Stimulated activated CD8-positive, alpha-beta memory T cell treated with anti-CD3 and anti-CD28 coated beads, Interleukin-7, amount 100 ng/mL, for 48 hours (primary cell): ENCODE measurements around the gene AMFR.

Experiments used
- DNase-seq, 2 donors: peaks; one replicate each; pipeline ENCODE4 v3.0.0-alpha.2; 2020; ENCODE audit warnings: low read depth in 1 of 2; ENCODE audit errors: extremely low read depth in 1 of 2

The AMFR gene

DNA sequence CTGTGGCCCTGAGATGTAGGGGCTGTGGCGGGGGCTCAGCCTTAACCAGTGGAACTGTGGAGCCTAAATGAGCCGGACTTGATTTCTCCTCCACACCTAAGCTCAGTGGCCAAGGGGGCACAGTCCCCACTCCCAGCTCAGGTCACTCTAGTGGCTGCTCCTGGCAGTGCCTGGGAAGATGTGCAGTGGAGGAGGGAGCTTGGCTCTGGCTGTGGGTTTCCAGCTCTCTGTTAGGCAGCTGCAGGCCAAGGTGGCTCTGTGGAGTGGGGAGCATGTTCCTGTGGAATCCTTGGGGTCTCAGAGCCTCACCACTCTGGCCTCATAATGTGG is 76.3 kb downstream of the AMFR start:
- DNase-seq, result no peak

DNA sequence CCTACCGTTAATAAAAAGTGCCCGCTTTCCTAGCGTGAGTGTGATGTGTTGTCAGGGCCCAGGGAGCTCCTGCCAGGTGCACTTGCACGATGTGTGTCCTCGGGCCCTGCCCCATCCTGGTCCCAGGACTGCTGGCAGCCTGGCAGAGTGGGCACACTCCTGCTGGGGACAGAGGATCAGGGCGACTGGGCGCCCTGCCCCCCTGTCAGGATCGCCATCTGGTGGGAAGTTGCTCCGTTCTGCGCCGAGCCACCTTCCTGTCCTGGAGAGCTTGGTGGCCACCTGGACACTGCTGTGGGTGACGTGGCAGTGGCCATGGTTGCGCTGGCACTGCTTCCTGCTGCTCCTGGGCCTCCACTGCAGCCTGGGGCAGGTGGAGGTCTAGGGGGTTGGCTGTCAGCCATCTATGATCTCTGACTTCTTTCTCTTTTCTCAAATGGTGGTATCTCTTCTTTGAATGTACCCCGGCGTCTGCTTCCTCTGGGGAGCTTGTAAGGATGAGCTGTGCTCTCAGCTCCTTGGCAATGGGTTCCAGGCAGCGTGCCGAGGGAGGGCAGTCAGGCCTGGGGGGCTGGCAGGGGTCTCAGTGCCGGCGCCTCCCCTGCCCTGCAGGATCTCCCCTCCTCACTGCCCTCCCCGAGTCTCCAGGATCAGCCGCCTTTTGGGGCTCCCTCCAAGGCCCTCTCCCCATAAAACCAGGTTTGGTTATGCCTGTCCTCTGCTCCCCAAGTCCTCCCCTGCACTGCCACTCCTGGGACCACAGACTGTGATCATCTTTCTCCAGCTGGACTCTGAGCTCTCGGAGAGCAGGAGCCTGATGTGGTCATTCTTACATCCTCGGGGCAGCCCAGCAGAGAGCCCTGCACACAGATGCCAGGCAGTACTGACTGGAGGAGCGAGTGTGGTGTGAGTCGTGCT is 76.9 kb downstream of the AMFR start:
- DNase-seq, result no peak

DNA sequence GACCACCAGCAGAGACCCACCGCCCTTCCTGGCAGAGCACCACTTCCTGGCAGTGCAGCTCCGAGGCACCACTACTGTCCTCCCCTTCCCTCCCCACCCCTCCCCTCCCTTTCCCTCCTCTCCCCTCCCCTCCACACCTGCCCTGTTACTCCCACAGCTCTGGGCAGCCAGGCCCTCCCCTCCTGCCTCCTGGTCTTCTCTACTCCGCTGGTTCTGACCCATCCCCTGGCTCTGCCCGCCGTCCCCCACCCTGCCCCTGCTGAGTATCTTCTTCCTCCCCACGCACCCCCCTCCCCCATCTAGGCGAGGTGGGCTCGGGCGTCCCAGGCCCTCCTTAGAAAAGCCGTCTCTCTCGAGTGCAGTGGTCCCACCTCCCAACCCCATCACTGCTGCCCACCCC is 77.7 kb downstream of the AMFR start:
- DNase-seq, result no peak

DNA sequence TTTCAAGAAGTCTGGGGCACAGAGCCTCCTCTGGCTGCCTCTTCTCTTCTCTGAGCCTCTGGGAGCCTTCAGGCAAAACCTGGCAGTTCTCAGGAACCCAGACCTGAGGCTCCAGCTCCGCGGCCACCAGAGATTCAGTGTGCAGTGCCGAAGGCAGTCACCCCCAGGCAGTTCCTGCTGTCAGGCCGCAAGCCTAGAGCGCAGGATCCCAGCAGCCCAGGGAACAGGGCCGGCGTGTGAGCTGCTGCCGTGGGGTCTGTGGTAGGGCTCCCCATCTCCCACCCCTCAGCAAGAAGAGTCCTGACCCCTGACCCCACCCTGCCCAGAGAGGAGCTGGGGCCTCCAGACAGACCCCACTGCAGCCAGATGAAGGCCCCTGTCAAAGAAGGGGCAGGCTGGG is 78.2 kb downstream of the AMFR start:
- DNase-seq, result no peak

DNA sequence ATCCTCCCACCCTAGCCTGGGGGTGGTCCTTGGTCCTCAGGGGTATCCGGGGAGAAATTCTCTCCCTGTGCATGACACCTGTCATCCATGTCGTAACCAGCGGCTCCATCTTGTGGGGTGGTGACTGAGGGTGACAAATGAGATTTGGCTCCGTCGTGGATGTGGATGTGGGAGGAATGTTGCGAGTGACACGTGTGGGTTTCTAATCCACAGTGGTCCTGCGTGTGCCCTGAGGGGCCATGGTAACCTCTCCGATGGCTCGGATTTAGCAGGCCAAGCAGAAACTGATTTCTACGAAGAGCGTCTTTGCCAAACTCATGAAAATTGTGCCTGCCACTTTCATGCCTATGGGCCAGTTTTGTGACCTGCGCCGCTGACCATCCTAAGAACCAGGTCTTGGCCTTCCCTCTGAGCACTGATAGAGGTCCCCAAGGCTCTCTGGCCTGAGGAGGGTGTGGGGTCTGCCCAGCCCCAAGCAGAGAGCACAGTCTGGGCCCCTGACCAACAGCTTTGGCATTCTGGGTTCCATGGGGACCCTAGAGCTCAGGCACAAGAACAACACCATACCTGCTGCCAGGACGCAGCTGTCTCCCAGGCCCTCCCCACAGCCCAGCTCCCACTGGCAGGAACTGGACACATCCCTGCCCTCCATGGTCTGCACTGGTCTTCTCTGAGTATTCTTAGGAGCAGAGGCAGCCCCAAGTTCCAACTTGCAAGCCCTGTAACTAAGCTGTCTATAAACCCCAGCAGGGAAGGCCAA is 79.0 kb downstream of the AMFR start:
- DNase-seq, result no peak

DNA sequence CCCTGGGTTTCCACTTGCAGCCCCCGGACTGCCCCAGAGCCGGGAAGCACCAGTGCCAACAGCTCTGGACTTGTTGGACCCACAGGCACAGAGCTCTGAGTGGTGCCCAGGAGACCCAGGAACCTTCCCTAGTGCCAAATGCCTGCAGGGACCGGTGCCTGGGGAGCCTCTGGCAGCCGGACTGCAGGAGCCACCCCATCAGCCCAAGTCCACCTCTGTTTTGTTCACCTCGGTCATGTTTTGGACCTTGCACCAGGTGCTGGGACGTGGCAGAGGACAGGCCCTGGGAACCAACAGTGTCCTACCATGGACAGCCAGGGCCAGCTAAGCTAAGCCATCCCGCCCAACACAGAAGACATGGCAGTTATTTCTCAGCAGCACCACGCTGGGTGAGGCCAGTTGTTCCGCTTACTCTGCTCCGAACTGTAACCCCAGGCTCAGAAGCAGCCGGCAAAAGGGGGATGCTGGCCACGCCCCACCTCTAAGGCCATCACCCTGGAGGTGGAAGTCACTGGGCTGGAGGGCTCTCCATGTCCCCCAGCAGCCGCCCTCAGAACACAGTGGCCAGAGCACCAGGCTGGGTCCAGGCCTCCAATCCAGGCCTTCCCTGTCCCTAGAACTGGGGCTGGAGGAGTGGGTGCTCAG is 79.8 kb downstream of the AMFR start:
- DNase-seq, result no peak

DNA sequence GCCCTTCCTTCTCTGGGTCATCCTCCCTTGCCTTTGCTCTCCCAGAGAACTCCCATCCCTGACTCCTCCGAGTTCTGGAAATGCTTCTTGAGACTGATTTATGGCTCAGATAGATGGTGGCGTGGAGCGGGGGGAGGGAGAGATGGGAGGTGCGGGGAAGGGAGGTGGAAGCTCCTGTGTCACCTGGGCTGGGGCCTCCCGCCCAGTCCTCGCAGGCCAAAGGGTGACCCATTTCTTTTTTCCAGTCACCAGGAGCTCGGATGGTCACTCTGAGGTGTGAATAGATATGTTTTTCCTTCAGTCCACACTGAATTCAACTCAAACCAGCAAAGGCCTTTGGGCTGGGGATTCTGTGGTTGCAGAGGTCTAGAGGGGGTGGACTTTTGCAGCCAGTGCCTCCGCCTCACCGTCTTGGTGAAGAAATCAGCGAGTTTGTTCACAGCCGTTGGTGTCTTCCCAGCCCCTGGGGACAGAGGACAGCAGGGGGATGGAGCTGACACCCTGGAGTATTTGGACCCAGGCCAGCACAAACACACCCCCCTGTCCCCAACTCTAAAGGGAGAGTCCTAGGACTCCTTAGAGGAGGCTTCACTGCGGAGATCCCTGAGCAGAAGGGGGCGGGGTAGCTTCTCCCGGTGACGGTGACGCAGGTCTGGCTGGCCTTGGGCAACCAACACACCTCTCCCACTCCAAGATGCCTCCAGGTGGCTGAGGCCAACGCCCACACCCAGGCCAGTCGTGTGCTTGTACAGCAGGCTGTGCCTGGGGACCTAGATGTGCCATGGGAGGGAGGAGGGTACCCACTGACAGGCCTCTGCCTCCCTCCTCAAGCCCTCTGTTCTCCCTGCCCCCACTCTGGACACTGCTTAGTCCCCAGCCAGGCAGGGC is 80.6 kb downstream of the AMFR start:
- no peak for DNase-seq

DNA sequence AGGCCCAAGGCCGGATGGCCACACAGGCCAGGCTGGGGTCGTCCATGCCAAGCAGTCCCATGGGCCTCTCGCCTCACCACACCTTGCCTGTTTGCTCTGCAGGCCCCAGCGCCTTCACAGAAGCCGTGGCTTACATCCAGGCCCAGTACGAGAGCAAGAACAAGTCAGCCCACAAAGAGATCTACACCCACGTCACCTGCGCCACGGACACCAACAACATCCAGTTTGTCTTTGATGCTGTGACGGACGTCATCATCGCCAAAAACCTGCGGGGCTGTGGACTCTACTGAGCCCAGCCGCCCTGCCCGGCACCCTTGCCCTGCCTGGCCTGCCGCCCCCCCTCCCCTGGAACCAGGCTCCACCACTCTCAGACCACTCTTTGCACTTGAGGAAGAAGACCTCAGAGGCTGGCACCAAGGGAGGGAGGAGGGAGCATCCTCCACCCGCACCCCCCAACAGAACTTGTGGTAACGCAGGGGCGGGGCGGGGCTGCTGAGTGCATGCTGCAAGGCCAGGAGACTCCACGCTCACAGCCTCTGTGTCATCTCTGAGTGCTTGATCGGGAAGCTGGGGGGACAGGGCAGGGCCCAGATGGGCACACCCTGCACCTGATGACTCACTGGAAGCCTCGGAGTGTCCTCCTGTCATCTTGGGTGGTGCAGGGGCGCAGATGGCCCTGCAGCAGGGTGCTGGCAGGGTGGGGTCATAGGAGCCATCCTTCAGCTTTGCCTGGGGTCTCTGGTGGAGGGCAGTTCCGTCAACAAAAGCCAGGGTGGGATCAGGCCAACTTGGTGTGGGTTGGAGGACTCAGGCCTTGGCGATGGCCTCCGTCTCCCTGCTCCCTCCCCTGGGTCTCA is 81.5 kb downstream of the AMFR start:
- DNase-seq, result no peak

DNA sequence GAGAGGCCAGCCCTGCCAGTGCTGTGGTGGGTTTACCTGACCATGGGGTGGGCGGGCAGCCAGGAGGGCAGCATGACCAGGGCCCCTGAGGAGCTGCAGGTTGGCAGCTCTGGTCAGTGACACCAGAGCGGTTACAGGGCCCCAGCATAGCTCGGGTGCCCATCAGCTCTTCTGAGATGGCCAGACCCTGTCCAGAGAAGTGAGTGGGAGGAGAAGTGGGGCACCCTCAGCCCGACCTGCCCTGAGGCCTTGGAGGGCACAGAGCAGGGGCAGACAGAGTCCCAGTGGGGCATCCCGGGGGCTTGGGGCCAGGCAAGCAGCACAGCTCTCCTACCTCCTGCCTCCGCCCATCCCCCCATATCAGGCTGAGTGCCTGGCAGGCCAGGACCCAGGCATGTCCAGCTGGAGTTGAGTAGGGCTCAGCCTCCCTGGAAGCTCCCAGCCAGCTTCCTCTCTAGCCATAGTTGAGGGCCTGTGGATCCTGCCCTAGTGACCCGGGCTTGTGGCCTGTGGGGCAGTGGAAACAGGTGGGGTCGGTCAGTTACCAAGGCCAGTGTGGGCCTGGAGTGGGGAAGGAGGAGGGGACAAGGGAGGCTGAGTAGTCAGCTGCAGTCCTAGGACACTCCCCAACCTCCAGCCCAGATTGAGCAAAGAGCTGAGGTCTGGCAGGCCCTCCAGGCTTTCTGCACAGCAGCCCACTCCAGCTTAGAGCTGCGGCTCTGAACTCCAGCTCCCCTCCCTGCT is 83.5 kb downstream of the AMFR start:
- no peak for DNase-seq

DNA sequence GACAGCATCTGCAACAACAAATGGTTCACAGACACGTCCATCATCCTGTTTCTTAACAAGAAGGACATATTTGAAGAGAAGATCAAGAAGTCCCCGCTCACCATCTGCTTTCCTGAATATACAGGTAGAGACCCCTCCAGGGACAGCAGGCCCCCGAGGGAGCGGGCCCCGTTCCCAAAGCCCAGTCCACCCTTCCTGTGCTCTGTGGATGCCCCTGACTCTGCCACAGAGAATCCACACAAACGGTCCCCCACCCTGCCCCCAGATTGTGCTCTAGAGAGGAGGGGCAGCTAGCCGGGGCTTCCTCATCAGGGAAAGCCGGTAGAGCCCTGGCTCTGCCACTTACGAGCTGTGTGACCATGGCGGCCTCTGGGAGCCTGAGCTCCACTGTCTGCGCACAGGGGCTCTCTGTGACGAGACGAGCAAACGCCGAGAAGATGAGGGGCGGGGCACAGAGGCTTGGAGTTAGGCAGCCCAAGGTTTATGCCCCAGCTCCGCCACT is 84.4 kb downstream of the AMFR start:
- no peak for DNase-seq

DNA sequence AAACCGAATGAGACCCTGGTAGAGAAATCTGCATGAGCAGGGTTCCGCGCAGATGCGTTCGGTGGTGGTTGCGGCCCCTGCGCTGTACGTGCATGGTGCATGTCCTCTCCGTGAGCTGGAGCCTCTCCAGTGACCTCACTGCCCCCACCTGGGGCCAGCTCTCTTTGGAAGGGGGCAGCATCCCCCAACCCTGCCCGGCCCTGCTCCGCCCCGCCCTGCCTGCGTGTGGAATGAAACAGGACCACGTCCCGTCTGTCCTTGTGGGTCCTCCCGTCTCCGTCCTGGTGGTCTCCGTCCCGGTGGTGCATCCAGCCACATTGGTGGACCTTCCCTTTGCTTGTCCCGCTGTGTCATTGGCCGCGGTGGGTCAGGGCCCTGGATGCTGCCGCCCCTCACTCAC is 84.9 kb downstream of the AMFR start:
- DNase-seq, result no peak

DNA sequence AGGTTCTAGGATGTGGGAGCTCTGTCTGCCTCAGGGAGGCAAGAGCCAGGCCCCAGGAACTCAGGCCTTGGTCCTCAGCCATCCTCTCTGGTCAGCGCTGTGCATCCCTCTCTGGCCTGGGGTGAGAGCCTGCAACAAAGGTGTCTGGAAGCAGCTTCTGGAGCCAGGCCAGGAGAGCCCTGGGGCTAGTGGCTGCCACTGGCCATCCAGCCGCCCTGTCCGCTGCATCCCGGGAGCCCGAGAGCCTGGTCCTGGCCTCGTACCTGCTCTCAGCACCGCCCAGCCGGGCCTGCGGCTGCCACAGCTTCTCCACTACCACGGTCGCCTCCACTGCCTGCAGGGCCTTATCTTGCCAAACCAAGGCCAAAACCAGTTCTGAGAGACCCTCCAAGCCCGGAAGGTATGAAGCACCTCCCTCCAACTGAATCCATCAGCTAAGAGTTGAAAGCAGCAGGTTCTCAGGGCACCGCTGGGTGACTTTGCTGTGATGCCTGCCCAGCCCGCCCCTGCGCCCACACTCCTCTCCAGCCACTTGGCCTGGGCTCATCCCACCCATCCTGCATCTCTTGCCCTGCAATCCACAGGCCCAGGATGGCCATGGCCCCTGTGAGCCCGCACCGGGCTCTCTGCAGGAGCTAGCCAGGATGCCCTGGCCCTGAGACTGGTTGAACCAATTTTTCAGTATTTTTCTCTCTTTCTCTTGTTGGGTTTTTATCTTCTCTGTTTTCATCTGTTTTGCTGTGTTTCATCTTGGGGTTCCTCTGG is 85.7 kb downstream of the AMFR start:
- no peak for DNase-seq

DNA sequence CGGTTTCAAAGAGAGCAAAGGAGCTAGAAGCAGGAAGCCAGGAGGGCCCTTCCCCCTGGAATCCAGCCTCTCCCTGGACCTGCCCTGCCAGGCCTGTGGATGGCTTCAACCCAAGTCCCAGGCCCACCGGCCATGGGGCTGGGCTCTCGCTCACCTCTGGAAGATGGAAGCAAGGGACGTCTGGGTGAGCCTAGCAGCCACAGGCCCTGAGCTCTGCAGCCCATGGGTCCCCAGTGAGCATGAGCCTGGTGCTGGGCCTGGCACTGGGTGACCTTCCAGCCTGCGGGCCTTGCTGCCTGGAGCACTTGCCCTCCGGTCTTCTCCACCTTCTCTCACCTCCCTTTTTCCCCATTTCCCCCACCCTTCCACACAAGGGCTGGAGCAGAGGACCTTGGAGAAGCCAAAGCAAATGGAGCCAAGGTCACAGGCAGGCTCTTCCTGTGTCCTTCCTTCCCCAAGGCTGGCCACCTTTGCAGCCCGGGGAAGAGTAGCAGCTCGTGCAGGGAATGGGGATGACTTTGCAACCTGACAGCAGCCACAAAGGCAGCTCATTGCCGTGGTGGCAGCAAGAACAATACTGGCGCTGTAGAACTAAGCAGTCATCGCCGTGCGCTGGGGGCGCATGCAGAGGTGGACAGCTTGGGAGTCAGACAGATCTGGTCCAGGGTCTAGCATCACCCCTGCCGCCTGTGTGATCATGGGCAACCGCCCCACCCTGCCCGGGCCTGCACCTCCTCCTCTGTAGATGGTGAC is 86.6 kb downstream of the AMFR start:
- no peak for DNase-seq

DNA sequence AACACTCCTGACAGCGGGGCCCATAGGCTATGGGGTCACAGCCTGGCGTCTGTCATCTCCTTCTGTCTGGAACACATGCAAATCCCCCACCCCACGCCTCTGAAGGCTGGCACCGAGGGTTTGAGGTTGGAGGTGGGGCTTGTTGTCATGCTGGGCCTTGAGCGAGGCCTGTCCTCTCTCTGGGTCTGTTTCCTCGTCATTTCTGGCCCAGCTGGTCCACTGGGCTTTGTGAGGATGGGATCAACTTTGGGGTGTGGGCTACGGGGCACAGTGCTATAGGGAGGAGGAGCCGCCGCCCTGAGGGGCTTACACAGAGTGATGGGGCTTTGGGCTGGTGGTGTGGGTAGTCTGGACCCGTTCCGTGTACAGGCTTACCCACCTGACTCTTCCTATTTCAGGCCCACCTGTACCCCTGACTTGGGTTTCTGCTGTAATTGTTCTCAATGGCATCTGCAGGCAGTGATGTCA is 87.5 kb downstream of the AMFR start:
- DNase-seq, result no peak

DNA sequence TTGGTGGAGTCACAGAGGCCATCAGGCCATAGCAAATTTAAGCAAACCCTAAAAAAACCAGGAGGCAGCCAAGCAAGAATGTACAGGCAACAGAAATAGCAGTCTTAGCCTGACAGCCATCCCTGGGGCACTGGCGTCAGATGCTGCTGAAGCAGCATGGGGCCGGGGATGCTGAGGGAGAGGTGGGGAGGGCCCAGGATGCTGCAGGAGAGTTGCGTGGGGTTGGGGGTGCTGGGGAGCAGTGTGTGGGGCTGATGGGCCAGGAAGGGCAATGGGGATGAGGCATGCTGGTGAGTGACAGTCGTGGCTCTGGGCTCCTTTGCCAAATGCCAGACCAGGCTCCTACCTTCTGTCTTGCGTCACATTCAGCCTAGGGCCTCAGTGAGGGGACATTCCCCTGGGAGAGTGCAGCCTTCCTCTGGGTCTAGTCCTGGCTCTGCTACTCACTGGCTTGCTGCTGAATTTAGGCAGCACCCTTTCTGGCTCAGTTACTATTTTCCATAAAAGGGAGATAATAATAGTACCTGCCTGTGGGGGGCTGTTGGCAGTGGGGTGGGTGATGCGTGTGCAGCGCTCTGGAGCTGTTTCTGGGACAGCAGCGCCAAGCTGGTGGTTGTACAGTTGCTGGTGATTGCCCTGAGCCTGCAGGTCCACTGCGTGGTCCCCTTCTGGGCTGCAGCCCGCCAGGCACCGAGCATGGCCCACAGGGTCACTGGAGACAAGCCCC is 88.1 kb downstream of the AMFR start:
- no peak for DNase-seq

DNA sequence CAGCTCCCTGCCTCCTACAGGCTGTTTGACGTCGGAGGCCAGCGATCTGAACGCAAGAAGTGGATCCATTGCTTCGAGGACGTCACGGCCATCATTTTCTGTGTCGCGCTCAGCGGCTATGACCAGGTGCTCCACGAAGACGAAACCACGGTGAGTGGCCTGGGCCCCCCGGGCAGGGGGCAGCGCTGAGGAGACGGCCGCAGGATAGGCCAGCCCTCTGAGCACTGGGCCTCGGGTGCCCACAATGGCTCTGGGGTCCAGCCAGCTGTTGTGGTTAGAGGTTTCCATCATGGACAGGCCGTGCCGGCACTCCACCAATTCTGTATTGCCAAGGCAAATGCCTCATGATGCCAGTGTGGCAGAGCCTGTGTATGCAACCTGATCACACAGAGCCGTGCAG is 88.6 kb downstream of the AMFR start:
- DNase-seq, result no peak
